GM18907 (cell line): ENCODE data around the gene FGF12.

Source experiments
- ATAC-seq: cut with Tn5 transposase; IDR thresholded peaks from one replicate; pipeline ENCODE4 v1.9.1; 2021; ENCODE audit warnings: mild to moderate bottlenecking, moderate library complexity; ENCODE audit not compliant: unreplicated experiment

Gene FGF12

DNA sequence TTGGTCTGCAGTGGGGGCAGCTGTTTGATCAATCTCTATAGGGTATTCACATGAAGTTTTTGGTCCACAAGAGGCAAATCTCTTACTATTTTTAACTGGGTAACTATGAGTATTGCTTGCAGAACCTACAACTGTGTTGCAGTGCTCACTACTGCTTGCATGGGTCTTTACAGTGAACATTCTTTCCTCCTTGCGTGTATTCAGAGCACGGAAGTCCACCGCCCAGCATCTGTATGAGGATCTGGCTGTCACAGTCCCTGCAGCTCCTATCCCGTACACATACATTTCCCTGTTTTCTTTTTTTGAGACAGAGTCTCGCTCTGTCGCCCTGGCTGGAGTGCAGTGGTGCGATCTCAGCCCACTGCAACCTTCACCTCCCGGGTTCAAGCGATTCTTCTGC, 449.9 kb downstream of the FGF12 start:
- ATAC-seq: no peak

DNA sequence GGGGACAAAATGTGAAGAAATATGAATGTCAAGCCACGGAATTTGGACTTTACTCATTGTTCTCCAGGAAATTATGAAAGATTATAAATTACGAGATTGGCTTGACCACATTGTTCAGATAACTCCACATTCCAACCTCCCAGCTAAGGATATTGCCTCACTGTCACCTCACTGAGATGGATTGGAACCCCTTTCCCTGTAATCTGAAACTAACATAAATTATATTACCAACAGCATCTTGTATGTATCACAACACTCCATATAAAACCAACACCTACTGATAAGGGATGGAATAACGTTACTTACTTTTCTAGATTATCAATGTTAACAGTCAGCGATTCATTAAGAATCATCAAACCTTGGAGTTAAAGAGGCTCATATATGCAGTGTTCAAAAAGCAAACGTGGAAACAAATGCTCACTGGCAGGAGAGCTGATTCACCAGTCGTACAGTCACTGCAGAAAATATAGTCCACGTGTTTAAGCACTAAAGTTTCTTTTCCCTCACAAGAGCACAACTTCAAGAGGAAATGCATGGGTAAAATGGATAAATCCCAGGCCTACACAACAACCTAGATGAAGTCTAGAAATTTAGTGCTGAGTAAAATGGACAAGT, 451.5 kb downstream of the FGF12 start:
- no peak for ATAC-seq

DNA sequence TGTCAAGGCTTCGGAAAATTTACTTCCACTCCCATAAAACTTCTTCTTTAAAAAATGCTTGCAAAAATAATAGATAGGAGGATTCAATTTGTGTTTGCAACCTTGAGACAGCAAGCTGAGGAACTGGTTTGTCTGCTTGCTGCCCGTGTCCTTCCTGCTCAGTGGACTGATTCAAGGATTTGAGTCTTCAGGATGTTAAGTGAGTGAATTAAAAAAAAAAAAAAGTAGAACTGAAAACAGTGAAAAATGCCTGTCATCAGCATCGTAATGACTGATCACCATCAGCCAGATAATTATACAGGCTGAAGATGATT, 453.7 kb downstream of the FGF12 start:
- ATAC-seq: no peak

DNA sequence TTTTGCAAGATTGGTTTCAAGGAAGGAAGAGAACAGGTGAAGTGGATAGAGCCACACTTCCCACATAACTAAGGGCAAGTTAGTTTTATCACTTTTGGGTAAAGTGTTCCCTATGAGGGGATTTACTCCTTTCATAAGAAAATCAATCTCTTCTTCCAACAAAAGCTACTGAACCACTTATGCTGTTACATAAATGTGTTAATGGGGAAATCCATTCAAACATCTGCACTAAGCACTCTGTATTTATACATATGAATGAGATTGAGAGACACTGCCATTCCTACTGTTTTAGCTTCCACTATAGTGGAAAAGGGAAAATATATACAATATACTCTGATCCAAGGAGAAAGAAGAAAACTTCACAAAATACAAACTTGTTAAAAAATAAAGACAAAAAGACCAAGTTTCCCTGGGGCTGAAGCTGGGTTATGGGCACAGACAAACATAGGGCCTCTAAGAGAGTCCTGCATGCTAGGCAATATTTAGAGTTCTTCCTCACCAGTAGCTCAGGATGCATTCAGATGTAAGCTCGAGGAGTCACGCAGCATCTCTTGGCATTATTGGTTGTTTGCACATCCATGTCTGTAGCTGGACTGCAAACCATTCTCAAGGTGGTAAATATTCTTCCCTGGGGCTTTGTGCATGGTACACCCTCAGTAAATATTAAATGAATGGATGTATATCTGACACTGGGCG, 454.2 kb downstream of the FGF12 start:
- no peak for ATAC-seq

DNA sequence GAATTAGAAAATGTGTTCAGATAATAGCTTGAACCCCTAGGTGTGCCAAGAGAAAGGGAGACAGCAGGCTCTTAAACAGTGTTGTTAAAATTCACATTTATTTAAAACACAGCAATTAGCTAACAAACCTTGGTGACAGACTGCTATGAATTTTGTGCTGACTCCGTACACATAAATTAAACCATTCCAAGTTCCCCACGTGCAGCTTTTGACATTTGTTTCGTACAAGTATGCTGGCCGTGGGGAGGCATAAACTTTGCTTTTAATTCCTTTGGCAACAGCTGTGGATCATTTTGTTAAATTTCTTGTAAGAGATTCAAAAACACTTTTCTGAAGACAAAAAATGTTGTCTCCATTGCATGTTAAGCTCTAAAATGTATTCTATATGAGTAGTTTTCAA, 465.3 kb downstream of the FGF12 start:
- ATAC-seq: no peak

DNA sequence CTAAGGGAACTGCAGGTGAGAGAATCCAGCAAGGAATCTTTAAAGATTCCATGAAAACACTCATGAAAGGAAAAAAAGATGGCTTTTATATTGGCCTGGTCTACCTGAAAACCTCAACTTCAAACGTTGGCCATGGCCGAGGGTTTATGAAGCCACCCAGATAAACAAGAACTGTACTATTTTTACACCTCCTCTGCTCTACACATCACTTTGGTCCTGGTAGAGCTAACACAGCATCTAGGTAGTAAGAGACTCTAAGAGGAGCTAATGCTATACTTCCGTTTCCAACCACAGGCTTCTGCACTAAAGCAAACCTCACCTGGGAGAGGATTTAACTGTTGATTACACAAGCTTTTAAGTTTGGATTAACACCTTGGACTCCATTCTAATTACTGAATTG, 466.2 kb downstream of the FGF12 start:
- no peak for ATAC-seq

DNA sequence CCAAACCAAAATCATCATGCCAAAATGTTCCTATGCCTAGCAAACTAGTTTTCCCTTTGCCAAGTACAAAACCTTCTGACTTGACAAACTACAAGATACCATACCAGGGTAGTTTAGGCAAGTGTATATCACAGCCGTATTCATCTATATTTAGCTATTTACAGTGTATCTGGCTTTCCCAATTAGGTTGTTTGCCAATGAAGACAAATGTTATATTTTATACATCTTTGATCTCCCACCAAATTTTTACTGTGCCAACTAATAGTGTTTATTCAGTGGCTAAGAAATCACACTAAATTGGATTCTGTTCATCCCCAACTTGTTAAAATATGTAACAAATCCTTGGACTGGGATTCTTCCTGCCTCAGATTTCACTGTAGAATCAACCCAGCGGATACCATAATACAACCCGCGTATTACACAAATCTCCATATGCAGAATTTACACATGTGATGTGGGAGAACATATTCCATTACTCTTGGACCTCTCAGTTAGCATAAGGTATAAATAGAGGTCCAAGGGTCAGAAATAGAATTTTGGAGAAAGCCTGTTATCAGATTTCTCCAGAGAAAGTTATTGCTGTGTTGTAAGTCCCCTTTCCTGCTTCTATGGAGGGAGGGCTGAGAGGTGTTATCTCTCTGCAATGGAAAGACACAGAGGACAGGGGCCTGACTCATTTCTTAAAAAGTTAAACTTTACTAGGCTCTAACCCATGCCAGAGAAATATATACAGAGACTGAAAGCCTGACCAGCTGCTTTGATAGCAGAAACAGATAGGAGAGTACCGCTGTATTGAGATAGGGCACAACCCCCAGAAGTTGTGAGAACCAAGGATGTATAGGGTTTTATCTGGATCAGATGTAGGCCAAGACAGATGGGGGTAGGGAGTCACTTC, 467.0 kb downstream of the FGF12 start:
- ATAC-seq: no peak

DNA sequence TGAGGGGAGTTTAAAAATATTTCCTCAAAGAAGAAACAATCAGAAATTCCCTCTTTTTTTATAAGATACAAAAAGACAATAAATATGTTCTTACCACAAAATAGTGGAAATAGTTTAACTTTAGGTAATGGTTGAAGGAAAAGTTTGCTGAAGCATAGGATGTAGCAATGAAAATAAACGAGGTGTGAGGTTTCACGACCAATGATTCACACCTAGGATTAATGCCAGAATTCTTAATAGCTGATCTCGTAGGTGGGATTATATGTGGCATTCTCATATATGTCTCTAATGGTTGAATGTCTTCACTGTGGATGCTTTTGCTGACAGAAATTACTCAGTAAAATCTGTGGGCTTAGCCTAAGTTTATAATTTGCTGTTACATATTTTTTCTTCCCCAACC, 467.7 kb downstream of the FGF12 start:
- no peak for ATAC-seq

DNA sequence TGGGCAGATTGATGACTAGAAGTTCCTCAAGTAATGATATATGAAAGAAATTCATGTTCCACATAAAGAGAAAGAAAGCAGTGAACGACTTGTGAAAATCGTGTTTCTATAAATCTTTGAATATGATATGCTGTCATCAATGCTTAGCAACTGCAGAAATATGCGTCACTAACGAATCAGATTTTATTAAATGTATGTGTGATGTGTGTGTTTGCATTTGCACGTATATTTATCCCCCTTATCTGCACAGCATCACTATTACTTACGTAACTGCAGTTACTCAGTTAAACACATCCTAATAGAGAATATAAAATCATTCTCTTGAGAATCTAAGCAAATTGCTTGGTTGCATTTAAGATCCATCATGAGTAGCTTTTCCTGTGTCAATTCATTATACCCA, 468.6 kb downstream of the FGF12 start:
- no peak for ATAC-seq

DNA sequence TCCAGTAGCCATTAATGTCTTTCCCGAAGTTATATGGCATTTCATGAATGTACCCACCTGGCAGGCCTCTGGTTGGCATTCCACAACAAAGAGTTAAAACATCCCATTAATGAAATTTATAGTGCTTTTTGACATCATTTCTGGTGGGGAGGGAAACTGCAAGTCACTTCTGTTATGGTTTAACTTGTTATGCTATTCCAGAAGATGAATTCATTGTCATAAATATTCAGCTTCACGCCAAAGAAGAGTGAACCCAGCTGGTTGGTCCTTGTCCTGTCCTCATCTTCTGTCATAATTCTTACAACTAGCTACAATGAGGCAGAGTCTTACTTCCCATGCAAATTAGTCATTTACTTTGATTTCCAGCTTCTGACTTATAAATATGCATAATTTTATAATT, 471.5 kb downstream of the FGF12 start:
- ATAC-seq: no peak

DNA sequence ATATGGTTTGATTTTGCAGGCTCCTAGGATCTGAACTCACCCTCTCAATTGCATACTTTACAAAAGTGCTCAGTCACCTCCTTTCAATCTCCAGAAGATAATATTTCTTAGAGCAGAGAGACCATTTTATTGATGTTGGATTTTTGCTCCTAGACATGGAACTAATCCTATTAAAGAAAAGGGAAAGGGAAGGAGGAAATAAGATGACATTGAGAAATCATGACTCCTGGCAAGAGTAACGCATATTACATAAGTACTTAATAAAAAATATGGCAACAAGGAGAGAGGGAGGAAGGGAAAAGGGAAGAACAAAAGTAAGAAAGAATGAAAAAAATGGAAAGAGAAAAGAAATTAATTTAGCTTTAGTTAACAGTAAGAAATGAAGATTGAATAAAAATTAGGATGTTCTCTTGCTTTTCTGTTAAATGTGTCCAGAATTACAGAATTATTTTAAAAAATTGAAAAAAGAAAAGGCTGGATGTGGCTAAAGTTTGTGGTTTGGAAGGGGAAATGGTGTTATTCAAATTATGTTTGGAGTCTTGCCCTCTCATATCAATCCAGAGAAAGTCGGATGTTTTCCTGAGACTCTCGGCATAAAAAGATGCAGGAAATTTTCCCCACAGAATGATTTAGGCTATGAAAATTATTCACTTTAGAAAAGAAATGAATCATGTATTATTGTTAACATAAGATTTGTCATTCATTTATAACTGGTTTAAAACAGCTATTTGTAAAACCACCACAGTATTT, 474.0 kb downstream of the FGF12 start:
- ATAC-seq: no peak

DNA sequence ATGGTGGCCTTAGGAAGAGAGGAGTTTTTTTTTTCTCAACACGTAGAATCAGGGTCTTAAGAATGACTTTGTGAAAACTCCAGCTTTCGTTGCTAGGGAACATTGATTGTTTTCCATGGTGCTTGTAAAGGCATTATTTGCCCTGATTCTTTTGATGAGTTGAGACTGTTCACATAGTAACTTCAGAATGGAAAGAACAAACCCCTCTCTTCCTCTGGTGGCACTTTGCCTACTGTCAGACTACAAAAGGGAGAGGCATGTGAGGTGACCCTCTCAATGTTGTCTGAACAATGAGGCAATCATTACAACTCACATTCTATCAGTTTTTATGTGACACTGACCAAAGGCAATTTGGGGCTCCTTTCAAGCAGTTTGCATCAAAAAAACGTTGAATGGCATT, 477.8 kb downstream of the FGF12 start:
- ATAC-seq: no peak

DNA sequence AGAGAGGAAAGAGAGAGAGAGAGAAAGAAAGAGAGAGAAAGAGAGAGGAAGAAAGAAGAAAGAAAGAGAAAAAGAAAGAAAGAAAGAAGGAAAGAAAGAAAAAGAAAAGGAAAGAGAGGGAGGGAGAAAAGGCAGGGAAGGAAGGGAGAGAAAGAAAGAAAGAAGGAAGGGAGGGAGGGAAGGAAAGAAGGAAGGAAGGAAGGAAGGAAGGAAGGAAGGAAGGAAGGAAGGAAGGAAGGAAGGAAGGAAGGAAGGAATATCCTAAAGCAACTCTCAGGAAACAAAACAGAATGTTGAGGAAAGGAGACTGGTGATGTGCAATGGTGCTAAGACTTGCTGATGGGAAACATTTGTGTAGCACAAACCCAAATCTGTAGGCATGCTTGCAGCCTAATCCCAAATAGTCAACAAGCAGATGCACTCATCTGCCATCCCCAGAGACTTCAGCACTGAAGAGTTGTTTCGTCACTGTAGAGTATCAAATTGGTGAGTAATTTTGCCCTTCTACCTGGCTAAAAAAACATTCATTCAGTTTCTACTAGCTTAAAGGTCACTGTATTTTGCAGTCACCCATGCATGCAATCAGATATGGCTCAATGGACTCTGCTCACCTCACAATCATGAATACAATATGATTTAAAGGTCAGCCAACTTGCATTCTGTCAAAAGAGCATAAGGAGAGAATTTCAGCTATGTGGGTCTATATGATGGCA, 480.3 kb downstream of the FGF12 start:
- no peak for ATAC-seq

DNA sequence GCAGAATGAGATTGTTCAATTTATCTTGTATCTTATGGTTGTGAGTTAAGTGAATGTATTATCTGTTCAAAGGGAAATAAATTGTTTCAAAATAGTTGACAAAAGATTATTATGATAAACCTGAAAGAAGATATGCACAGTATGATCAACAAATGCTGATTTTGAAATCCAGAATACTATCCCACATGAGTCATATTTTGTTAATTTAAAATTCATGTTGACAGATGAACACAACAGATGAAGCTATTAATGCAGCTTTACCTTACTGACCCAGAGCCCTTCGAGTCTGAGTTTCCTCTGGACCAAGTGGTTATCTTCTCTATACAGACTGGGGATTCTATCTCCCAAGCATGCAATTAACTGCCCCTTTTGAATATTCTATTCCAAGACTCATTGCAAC, 482.8 kb downstream of the FGF12 start:
- no peak for ATAC-seq

DNA sequence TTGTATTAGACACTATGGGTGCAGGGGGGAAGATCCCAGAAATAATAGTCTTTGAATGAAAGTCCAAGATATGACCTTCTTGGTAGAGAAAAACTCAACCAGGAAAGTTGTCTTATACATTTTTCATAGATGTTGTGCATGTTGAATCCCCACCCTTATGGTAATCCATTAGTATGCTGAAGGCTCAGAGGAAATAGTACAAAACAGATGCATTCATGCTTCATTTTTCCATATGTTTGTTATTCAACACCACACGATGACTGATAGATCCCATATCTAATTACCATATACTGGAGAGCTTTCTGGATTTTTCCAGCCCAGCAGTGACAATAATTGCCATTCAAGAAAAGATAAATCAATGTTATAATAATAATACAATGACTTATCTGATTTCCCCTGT, 487.4 kb downstream of the FGF12 start:
- no peak for ATAC-seq

DNA sequence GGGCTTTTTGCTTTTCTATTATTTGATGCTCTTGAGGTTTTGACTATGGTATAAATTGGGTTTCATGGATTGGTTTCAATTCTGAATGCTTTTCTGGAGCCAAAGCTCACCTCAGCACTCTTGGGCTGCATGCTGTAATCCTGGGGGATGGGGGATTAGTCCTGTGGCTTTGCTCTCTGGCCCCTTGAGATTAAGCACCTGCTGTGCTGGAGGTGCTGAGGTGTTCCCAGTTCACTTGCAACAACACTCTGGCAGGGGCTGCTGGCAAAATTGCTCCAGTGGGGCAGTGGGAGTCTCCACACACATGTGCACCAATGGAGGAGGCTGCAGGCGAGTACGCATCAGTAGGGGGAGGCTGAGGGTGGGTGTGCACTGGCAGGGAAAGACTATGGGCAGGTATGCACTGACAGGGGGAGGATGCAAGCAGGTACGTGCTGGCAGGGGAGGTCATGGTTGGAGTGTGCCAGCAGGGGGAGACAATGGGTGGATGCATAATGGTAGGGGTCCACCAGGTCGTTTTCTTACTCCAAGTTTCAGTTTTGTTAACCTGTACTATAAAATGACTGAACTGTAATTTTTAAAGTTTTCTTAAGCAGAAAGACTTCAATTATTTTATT, 489.2 kb downstream of the FGF12 start:
- no peak for ATAC-seq

DNA sequence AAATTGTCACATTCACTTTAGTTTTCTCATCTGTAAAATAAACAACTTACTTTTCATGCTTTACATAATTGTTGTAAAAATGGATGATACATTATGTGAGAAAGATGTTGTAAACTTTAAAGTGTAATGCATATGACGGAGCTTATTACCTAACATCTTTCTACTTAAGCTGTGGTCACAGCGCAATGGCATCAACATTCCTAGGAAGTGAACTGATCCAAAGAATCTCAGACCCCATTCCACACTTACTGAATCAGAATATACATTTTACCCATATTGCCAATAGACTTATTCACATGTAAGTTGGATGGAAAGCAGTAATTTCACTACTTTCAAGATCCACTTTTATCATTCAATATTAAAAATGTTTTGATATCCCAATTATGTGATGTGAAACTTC, 497.5 kb downstream of the FGF12 start:
- no peak for ATAC-seq

DNA sequence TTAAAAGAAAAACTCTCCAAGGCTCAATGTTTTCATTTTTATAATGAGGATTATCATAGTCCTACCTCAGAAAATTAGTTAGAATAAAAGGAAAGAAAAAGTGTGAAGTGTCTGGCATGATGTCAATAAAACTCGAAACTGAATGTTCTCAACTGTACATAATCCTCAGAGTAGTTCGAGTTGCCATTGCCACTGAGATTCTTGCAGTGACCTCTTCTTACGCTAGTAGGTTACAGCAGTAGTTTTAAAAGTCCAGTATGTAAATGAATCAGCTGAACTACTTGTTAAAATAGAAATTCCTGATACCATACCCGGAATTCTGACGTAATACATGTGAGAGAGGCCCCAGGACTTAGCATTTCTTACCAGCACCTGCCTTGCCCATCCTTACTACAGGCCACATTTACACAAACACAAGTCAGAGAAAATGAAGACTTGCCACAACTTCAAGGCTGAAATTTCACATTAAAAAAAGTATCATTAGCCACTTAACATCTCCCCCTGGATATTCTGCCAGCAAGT, 502.6 kb downstream of the FGF12 start:
- no peak for ATAC-seq

DNA sequence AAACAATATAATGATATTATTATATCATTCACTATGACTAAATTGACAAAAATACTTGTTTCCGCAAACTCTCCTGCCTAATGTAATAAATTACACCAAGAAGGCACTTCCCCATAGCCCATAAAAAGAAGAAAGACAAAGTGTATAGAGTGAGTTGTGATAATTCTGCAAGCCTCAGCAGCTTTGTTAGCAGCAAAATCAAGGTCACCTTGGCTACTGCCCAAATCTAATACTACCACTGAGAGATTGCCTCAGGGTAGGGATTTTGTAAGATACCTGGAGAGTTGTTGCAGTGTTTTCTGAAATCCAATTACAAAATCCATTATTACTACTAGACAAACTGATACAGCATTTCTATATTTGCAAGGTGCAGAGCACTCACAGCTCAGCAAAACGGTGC, 503.5 kb downstream of the FGF12 start:
- no peak for ATAC-seq

DNA sequence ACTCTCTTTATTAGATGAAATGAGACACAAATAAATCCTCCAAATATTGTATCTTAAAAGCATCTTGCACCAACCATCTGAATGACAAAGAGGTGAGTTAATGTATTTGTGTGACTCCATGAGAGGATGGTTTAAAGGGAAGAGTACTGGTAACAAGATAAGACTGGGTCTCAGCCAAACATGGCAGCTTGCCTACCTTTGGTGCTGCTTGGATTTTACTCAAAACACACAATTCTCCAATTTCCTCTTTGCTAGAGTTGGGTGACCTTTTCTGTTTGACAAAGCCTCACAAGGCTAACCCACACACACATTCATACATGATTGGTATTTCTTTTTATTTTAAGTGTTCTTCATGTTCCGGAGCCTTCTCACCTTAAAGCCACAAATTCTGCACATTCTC, 506.4 kb downstream of the FGF12 start:
- ATAC-seq: no peak
